HG02970 (cell line): ENCODE data around the gene HDAC8.
"Not testable (repeated sequence)": the region's sequence is repeated elsewhere in the genome, so short reads cannot be mapped to it uniquely, and the experiment has no call there.

Experiments
- ATAC-seq: cut with Tn5 transposase; IDR thresholded peaks from one replicate; pipeline ENCODE4 v1.9.1; 2021; ENCODE audit warnings: mild to moderate bottlenecking, moderate library complexity, moderate number of reproducible peaks; ENCODE audit not compliant: unreplicated experiment, low FRiP score

The HDAC8 gene

DNA sequence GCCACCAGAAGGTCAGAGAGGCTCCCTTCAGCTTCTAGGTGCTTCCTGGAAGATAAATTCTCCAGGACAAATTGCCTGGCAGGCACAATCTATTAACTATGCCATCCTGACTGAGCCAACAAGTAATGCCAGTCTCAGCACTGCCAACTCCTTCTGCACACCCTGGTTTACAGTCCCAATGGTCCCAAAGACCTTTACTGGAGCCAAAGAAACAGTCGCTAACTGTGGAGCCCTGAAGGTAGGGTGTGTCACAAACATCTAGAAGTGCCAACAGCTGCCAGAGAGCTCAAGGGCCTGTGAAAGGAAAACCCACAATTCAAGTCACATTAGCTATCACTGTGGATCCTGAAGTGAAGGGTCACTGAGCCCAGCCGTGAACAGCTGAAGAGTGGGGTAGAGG lies 232.0 kb downstream of the HDAC8 start:
- no peak for ATAC-seq

DNA sequence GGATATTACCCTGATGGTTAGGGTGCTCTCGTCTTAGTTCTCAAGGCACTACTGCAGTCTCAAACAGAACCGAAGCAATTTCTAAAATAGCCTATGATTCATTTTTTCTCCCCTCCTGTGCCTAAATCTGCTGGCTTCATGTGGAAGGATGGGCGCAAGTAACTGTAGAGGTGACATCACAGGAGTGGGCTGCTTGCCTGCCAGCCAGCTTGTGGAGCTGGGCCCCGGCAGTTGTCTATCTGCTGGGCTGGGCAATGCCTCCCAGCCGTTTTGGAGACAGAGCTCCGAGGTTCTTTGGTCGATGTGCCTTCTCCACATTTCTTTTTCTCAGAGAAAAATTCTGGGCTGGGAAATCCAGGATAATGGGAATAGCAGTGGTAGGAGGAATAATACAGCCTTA lies 232.6 kb downstream of the HDAC8 start:
- ATAC-seq = no peak

DNA sequence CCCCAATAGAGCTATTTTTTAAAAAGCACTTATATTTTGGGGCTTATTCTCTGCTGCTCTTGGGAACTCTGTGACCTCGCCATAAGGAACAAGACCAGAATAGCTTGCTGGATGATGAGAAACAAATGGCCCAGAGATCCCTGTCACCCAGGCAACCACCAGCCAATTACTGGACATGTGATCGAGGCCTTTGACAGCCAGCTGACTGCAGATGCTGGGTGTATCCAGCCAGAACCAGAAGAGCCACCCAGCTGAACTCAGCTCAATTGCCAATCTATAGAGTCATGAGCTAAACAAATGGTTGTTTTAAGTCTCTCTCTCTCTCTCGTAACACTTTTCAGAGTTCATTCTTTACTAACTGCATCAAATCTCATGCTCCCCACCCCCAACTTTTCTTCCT lies 242.5 kb downstream of the HDAC8 start:
- ATAC-seq = no peak

GRCh38 chrX:72326605-72327300 lies 245.9 kb downstream of the HDAC8 start:
- ATAC-seq = no peak

GRCh38 chrX:72319651-72320050 lies 253.0 kb downstream of the HDAC8 start:
- not testable (repeated sequence) for ATAC-seq

- ATAC-seq = no peak
These were observed 255.5 kb downstream of the HDAC8 start for GRCh38 chrX:72317139-72317538.

DNA sequence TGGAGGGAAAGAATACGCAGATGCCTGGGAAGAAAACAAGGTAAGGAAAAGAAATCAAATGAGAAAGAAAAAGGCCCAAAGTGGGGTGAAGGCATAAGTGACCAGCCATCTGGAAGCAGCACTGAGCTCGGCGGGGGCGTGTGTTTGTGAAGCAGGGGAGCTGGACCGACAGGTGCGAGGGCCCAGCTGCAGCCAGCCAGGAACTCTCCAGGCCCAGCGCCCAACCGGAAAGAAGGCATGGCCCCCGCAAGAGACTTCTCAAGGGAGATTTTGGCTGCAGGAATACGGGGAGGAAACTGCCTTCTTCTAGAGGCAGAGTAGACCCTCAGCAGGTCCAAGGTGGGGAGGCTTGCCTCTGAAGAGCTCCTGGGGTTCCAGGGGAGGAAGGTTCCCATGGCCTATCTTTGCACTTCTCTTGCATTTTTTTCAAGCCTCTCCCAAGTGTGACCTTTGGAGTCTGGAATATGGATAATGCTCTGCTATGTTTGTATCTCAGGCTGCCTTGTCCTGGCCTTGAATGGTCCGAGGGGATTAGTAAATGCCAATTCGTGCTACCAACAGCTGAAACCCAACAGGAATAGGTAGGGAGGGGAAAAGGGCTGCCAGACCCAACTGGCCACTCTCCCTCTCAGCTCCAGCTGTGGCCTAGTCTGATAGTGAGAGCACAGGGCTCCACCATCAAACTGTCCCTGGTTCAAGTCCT lies 256.1 kb downstream of the HDAC8 start:
- no peak for ATAC-seq

DNA sequence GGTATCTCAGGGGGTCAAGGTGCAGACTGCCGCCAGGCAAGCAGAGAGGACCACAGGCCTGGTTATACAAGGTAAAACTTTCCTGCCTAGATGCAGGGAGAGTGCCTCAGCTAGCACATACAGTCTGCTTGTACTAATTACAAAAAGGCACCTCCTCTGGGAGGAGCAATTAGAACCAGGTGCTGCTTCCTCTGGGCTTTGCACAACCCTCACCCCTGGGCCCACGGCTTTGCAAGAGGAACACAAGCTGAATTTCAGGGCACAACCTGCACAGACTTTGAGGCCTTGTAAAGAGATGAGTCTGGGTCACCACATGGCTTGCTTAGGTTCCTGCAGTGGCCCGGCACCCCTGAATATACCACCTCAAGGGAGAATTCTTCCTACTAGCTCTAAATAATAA lies 257.8 kb downstream of the HDAC8 start:
- no peak for ATAC-seq

DNA sequence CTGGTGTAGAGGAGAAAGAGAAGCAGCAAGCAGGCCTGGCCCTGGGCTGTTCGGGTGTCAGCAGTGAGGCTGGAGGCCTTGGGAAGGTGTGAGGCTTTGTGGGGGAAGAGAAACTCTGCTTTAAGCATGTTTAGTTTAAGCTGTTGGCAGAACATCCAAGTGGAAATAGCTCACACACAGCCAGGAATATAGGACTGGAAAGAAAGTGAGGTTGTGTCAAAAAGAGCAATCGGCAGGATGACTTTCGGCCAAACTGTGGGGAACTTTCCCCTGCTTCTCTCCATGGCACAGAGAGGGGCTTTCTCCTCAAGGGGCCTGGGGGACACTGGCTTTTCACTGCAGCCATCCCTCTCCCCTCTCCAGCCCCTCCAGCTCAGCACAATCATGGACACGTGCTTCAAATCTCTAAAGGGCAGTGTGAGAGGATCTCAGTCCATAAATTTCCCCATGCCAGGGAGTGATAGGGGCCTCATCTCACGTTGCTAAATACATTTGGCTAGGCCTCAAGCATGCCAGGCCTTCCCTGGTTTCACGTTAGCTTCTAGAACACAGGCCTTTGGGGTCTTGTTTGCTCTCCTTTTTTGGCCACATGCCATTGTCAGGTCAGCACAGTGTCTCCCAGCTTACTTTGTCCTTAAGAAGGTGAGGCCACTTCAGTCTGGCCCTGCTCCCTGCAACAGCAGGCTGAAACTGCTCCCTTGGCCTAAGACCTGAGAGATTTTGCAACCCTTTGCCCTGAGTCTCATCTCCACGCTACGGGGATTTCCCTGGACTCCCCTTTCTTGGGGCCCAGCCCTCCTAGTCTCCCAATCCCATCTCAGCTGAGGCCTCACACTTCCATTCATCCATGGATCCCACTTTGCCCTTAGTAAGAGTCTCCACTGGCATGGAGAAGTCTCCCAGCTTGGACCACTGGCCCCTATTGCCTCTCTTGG lies 258.7 kb downstream of the HDAC8 start:
- ATAC-seq = no peak

GRCh38 chrX:72312311-72312940 lies 260.2 kb downstream of the HDAC8 start:
- no peak for ATAC-seq

- ATAC-seq = no peak
These were observed 263.2 kb downstream of the HDAC8 start for GRCh38 chrX:72309297-72310071.

GRCh38 chrX:72308566-72309296 lies 263.9 kb downstream of the HDAC8 start:
- ATAC-seq = no peak

DNA sequence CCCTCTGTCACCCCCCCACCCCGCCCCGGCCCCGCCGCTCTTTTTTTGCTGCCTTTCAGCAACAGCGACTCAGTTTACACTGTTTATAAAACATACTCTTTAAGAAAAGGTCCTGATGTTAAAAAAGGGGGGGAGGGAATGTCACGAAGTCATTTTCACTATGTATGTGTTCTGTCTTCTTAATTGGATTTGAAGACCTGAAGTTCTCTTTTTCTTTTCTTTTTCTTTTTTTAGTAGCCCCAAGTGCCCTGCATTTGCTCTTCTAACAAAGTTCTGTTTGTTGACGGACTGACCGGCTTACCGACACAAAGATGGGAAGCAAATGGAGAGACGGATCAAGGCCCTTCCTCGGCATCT lies 264.5 kb downstream of the HDAC8 start:
- no peak for ATAC-seq

DNA sequence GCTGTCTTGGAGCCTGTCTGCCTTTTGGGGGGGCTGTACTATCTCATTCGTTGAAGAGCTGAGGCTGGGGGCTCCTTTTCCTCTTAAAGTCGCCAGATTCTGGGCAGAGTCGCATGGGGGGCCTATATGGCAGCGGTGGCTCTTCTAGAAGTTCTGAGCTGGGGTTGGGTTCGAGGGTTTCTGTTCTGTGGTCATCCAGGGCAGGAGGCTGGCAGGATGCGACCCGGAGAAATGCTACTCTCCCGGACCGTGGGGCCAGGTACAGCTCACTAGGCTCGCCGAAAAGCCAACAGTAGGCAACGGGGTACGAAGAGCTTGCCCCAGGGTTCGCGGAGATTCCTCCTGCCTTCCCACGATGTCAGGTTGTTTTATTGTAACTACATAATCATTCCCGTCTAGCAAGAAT lies 265.0 kb downstream of the HDAC8 start:
- no peak for ATAC-seq

- no peak for ATAC-seq
These were observed 265.6 kb downstream of the HDAC8 start for GRCh38 chrX:72306851-72307645.

DNA sequence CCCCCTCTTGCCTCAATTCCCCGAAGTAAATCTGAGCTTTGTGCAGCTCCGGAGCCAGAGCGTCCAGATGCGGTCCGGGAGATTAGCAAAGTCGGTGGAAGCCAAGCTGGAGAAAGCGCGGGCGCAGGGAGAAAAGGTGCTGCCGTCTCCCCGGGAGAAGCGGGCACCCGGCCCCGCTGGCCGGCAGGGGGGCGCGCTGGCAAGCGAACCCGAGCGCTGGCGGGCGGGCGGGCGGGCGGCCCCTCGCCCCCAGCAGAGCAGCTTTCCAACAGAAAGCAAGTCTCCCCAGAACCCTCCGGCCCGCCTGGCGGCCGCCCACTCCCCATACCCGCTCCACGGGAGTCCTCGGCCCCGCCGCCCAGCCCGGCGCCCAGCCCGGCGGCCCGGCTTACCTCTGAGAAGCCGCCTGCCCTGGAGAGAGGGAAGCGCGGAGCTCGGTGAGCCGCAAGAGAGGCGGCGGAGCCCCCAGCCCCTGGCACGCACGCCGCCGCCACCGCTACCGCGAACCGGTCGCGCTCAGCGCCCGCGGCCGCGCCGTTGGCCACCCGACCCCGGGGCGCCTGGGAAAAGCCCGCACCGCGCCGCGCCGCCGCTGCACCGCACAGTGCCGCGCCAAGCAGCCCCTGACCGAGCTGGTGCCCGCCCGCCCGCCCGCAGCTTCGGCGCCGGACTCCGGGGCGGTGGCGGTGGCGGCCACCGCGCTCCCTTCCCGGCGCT lies 266.4 kb downstream of the HDAC8 start:
- ATAC-seq = no peak

DNA sequence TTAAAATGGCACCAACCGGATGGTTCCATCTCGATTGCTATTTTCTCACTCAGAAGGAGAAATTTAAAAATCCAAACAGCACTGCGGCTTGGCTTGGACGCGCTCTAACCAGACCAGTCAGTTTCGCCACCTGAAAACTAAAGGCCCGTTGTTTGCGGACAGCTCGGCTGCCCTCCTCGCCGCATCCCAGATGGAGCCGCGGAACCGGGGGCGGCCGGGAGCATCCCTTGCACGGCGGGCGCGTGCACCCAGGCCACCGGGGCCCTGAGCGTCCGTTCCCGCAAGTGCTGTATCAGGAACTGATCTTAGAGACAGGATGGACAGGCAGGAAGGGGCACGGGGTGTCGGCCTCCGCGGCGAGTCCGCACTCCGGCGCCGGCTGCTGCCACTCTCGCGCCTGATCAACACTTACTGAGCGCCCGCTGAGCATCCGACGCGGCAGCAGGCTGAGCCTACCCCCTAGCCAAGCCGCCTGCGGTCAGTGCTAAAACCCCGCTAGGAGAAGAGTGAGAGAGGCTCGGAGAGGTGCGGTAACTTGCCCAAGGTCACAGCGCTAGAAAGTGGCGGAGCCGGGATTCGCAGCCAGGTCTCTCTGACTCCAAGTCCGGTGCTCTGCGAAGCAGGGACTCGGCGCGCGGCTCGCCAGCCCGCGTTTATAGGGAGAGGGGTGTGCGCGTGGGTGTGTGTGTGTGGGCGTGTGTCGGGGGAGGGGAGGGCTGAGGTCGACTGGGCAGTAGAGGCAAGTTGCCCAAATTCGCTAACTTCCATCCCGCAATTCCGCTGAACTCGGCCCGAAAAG lies 267.2 kb downstream of the HDAC8 start, which contains the start of gene CITED1:
TSS of gene CITED1 (minus strand) at position 629 of the 799 bp plus-strand sequence. CDS start 3,045 bp downstream, outside the sequence.
- ATAC-seq = no peak
